HepG2 (cell line): ENCODE results near the gene GPSM1.

Source experiments
- ARNTL ChIP-seq: sonication (generic); formaldehyde crosslinking; IDR thresholded peaks from 2 replicates; pipeline ENCODE4 v1.4.0; 2020; ENCODE audit warnings: mild to moderate bottlenecking, missing genetic modification reagents
- CTCF ChIP-seq: sonication (generic); formaldehyde crosslinking; IDR thresholded peaks from 2 replicates; pipeline ENCODE4 v1.5.0; 2020; ENCODE audit warnings: mild to moderate bottlenecking, missing genetic modification reagents, moderate library complexity
- FOXJ3 ChIP-seq: sonication (generic); formaldehyde crosslinking; IDR thresholded peaks from 2 replicates; pipeline ENCODE4 v1.4.0; 2020; ENCODE audit warnings: missing genetic modification reagents, mild to moderate bottlenecking, borderline replicate concordance
- GZF1 ChIP-seq: sonication (generic); formaldehyde crosslinking; IDR thresholded peaks from 2 replicates; pipeline ENCODE4 v1.5.1; 2020; ENCODE audit warnings: mild to moderate bottlenecking, missing genetic modification reagents
- JUN ChIP-seq: sonication (generic); formaldehyde crosslinking; IDR thresholded peaks from 2 replicates; pipeline ENCODE4 v1.4.0; 2020; ENCODE audit warnings: mild to moderate bottlenecking, missing genetic modification reagents
- KAT2B ChIP-seq: fragments of 150-350 bp; IDR thresholded peaks from 2 replicates; pipeline ENCODE4 v1.6.1; 2014; ENCODE audit warnings: low read depth, low read length, borderline replicate concordance
- KIAA2018 ChIP-seq: sonication (generic); formaldehyde crosslinking; IDR thresholded peaks from 2 replicates; pipeline ENCODE4 v1.5.0; 2020; ENCODE audit warnings: mild to moderate bottlenecking, missing genetic modification reagents, borderline replicate concordance
- PAWR ChIP-seq: sonication (generic); formaldehyde crosslinking; IDR thresholded peaks from 2 replicates; pipeline ENCODE4 v1.4.0; 2020; ENCODE audit warnings: missing genetic modification reagents, mild to moderate bottlenecking, borderline replicate concordance
- PBX3 ChIP-seq: sonication (generic); formaldehyde crosslinking; IDR thresholded peaks from 2 replicates; pipeline ENCODE4 v1.8.1; 2023; ENCODE audit warnings: missing genetic modification reagents, inconsistent platforms, borderline replicate concordance
- REXO4 ChIP-seq: sonication (generic); formaldehyde crosslinking; IDR thresholded peaks from 2 replicates; pipeline ENCODE4 v1.8.0; 2022; ENCODE audit warnings: missing genetic modification reagents, mild to moderate bottlenecking, borderline replicate concordance
- ZBTB10 ChIP-seq: sonication (generic); formaldehyde crosslinking; IDR thresholded peaks from 2 replicates; pipeline ENCODE4 v1.4.0; 2020; ENCODE audit warnings: missing genetic modification reagents, borderline replicate concordance
- ZNF138 ChIP-seq: sonication (generic); formaldehyde crosslinking; IDR thresholded peaks from 2 replicates; pipeline ENCODE4 v1.5.0; 2020; ENCODE audit warnings: mild to moderate bottlenecking, low read depth, missing genetic modification reagents
- ZNF142 ChIP-seq: sonication (generic); formaldehyde crosslinking; IDR thresholded peaks from 2 replicates; pipeline ENCODE4 v1.4.0; 2020; ENCODE audit warnings: missing genetic modification reagents

- TF ChIP-seq PAWR (CRISPR knock-in tag) (no peak), CTCF (CRISPR knock-in tag) (no peak), GZF1 (CRISPR knock-in tag) (no peak), FOXJ3 (CRISPR knock-in tag) (no peak), ZBTB10 (CRISPR knock-in tag) (no peak), ARNTL (CRISPR knock-in tag) (no peak), KIAA2018 (no peak), JUN (CRISPR knock-in tag) (no peak), ZNF142 (CRISPR knock-in tag) (no peak), REXO4 (no peak), ZNF138 (CRISPR knock-in tag) (no peak), PBX3 (CRISPR knock-in tag) (no peak), KAT2B (no peak)
Observed at GRCh38 chr9:136314944-136315343, 12.4 kb upstream of the GPSM1 start.
